NCI-H460 (cell line): ENCODE data around the gene COG2. TPM values are rescaled to one million over a fixed set of nuclear protein-coding genes. Genes with fewer than 3 reads are reported as not detected.

Experiments used
- DNase-seq: peaks from one replicate; pipeline ENCODE4 v3.0.0-alpha.2; 2016; ENCODE audit warnings: low read depth; ENCODE audit errors: extremely low read depth
- total RNA-seq: library from RNA; depleted of rRNA; stranded (reverse); fragments of >200 nt; shearing (Covaris generic); gene quantifications from 2 replicates; pipeline ENCODE4 v1.2.3, GENCODE V29; 2014

COG2 gene
- total RNA-seq, 1 experiment from 2014 or later, result 52.6 TPM

- DNase-seq, result no peak
These were observed 25.9 kb downstream of the COG2 start for GRCh38 chr1:230668227-230668626.

- no peak for DNase-seq
These were observed 27.3 kb downstream of the COG2 start for GRCh38 chr1:230669543-230669942.

- DNase-seq, result no peak
These were observed 32.3 kb downstream of the COG2 start for GRCh38 chr1:230674581-230674980.

- DNase-seq, result no peak
These were observed 34.9 kb downstream of the COG2 start for GRCh38 chr1:230677200-230677599.

GRCh38 chr1:230679192-230679591, 36.9 kb downstream of the COG2 start:
- DNase-seq, result no peak

- DNase-seq, result no peak
These were observed 37.5 kb downstream of the COG2 start for GRCh38 chr1:230679825-230680224.

GRCh38 chr1:230680300-230681025, 38.2 kb downstream of the COG2 start:
- DNase-seq, result no peak

- DNase-seq, result peak; percentile 56
These were observed 39.3 kb downstream of the COG2 start for GRCh38 chr1:230681599-230681998.

GRCh38 chr1:230682274-230682673, 40.0 kb downstream of the COG2 start:
- no peak for DNase-seq

GRCh38 chr1:230682882-230683610, 40.8 kb downstream of the COG2 start:
- no peak for DNase-seq

- DNase-seq, result no peak
These were observed 41.9 kb downstream of the COG2 start for GRCh38 chr1:230684146-230684545.

- DNase-seq, result no peak
These were observed 42.7 kb downstream of the COG2 start for GRCh38 chr1:230684998-230685397.

- DNase-seq, result no peak
These were observed 44.5 kb downstream of the COG2 start for GRCh38 chr1:230686747-230687146.

GRCh38 chr1:230690101-230690500, 47.8 kb downstream of the COG2 start:
- no peak for DNase-seq

- no peak for DNase-seq
These were observed 49.3 kb downstream of the COG2 start for GRCh38 chr1:230691615-230692014.

GRCh38 chr1:230693221-230693620, 50.9 kb downstream of the COG2 start:
- DNase-seq, result no peak

GRCh38 chr1:230693777-230694176, 51.5 kb downstream of the COG2 start:
- no peak for DNase-seq

- no peak for DNase-seq
These were observed 52.2 kb downstream of the COG2 start for GRCh38 chr1:230694464-230694863.

- no peak for DNase-seq
These were observed 52.7 kb downstream of the COG2 start for GRCh38 chr1:230694991-230695390.

GRCh38 chr1:230696218-230696617, 53.9 kb downstream of the COG2 start:
- DNase-seq, result no peak

- DNase-seq, result no peak
These were observed 54.6 kb downstream of the COG2 start for GRCh38 chr1:230696722-230697437.

- no peak for DNase-seq
These were observed 55.8 kb downstream of the COG2 start for GRCh38 chr1:230698130-230698529.
